ENCODE measurements around the gene FRMPD4. TPM values are rescaled to one million over a fixed set of nuclear protein-coding genes. Genes with fewer than 3 reads are reported as not detected.

FRMPD4 gene
- total and polyA plus RNA-seq, 2 donors (not counting 1 experiment from before 2014, with no cell fraction given): 0.50 to 1.5 TPM

- no peak overlapping the region for H3K4me2 ChIP-seq (ENCODE audit: extremely low read depth, insufficient read depth, low read length)
- H3K9me3 ChIP-seq (ENCODE audit: control insufficient read depth, insufficient read depth, low read depth, low read length): no peaks in the 10 kb centered on the region
- no peak overlapping the region for H3K27ac ChIP-seq (ENCODE audit: insufficient read depth, low read length)
- TF ChIP-seq, protein P1, sequence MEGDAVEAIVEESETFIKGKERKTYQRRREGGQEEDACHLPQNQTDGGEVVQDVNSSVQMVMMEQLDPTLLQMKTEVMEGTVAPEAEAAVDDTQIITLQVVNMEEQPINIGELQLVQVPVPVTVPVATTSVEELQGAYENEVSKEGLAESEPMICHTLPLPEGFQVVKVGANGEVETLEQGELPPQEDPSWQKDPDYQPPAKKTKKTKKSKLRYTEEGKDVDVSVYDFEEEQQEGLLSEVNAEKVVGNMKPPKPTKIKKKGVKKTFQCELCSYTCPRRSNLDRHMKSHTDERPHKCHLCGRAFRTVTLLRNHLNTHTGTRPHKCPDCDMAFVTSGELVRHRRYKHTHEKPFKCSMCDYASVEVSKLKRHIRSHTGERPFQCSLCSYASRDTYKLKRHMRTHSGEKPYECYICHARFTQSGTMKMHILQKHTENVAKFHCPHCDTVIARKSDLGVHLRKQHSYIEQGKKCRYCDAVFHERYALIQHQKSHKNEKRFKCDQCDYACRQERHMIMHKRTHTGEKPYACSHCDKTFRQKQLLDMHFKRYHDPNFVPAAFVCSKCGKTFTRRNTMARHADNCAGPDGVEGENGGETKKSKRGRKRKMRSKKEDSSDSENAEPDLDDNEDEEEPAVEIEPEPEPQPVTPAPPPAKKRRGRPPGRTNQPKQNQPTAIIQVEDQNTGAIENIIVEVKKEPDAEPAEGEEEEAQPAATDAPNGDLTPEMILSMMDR (conservative IDR thresholded peaks at IDR 0.05 in 1 of 2, IDR thresholded peaks at IDR 0.05 in 1 of 2; ENCODE audit: low read depth in 1 of 2, low read length in 2 of 2): no peak
- H4K20me1 ChIP-seq (ENCODE audit: control insufficient read depth, extremely low read depth, insufficient read depth, low read length): no peaks in the 10 kb centered on the region
- H3K36me3 ChIP-seq (ENCODE audit: control insufficient read depth, insufficient read depth, low read length): no peaks in the 10 kb centered on the region
- no peak for DNase-seq (ENCODE audit: low read depth in 2 of 2)
- no peak overlapping the region for H2AFZ ChIP-seq (ENCODE audit: low read length)
- no peaks in the 10 kb centered on the region for H3K27me3 ChIP-seq (ENCODE audit: control insufficient read depth, insufficient read depth, low read length)
- H3K79me2 ChIP-seq (ENCODE audit: control insufficient read depth, insufficient read depth, low read length): no peaks in the 10 kb centered on the region
- H3K9ac ChIP-seq (ENCODE audit: insufficient read depth, low read length): no peak overlapping the region
- H3K4me3 ChIP-seq (replicated peaks in 1 of 4; ENCODE audit: control extremely low read depth in 1 of 4, insufficient read depth in 1 of 4, low read depth in 3 of 4, low read length in 4 of 4): no peak overlapping the region
- H3K4me1 ChIP-seq (ENCODE audit: control insufficient read depth, extremely low read depth, insufficient read depth, low read length): no peaks in the 10 kb centered on the region
Observed at GRCh38 chrX:12229986-12230385, 91.7 kb downstream of the FRMPD4 start.

DNA sequence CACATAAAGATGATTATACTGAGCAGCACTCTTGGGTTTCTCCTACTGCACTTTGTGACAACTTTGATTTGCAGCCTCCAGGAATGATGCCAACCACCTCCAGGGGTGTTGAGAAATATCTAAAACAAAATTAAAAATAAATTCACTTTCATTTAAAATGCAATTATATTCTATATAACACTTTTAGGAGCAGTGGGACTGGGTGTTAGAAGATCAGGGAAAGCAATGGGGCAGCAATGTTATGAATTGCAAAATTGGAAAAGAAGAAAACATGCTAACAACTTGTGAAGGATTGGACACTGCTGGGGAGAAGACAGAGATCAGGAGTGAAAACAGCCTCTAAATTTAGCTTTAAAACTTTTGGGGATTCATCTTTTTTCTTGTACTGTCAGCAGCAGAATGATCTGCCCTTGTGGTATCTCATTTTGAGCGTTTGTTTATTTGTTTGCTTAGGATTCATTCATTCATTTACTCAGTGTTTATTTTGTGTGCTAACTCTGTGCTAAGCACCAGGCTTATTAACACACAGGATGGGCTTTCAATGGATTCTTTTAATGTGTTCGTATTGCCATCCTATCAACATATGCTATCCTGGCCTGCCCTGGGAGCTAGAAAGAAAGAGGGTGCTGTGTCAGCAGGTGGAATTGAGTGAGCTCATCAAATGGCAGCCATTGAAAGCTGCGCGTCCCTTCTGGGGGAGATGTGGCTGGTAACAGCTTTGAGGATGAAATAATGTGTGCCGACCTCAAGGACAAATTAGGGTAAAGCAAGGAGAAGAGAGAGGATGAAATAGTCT is 96.5 kb downstream of the FRMPD4 start:
- Histone ChIP-seq H3K4me2 (ENCODE audit: extremely low read depth, insufficient read depth, low read length) (no peak overlapping the region), H3K9me3 (ENCODE audit: control insufficient read depth, insufficient read depth, low read depth, low read length) (no peaks in the 10 kb centered on the region), H3K27me3 (ENCODE audit: control insufficient read depth, insufficient read depth, low read length) (no peaks in the 10 kb centered on the region), H3K9ac (ENCODE audit: insufficient read depth, low read length) (no peak overlapping the region), H3K27ac (ENCODE audit: insufficient read depth, low read length) (no peak overlapping the region), H3K79me2 (ENCODE audit: control insufficient read depth, insufficient read depth, low read length) (no peaks in the 10 kb centered on the region), H4K20me1 (ENCODE audit: control insufficient read depth, extremely low read depth, insufficient read depth, low read length) (no peaks in the 10 kb centered on the region), H2AFZ (ENCODE audit: low read length) (no peak overlapping the region), H3K36me3 (ENCODE audit: control insufficient read depth, insufficient read depth, low read length) (no peaks in the 10 kb centered on the region), H3K4me3 (replicated peaks in 1 of 4; ENCODE audit: control extremely low read depth in 1 of 4, insufficient read depth in 1 of 4, low read depth in 3 of 4, low read length in 4 of 4) (no peak overlapping the region), H3K4me1 (ENCODE audit: control insufficient read depth, extremely low read depth, insufficient read depth, low read length) (no peaks in the 10 kb centered on the region)
- DNase-seq (ENCODE audit: low read depth in 2 of 2): no peak
- TF ChIP-seq, protein P1 (conservative IDR thresholded peaks at IDR 0.05 in 1 of 2, IDR thresholded peaks at IDR 0.05 in 1 of 2; ENCODE audit: low read depth in 1 of 2, low read length in 2 of 2): no peak
- no peak for TF ChIP-seq EZH2 (IDR thresholded peaks at IDR 0.05; ENCODE audit: low read length, missing control alignments)

DNA sequence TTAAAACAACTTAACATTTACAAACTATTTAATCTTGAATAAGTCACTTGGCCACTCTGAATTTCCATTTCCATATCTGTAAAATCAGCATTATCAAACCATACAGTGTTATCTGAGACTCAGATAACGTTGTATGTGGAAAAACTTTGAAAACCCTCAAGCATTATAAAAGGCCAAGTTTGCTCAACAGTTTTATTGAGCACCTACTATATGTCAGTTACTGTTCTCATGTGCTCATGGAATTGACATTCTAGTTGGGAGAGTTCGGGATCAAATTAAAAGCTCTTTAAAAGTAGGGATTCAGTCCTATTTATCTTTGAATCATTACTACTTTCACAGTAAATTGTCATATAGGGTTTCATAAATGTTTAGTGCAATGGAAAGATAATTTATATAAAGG is 97.9 kb downstream of the FRMPD4 start:
- H3K9me3 ChIP-seq (ENCODE audit: control insufficient read depth, insufficient read depth, low read depth, low read length): no peaks in the 10 kb centered on the region
- no peaks in the 10 kb centered on the region for H3K27me3 ChIP-seq (ENCODE audit: control insufficient read depth, insufficient read depth, low read length)

More for the DNA sequence above, 97.9 kb downstream of the FRMPD4 start:
- TF ChIP-seq EZH2 (IDR thresholded peaks at IDR 0.05; ENCODE audit: low read length, missing control alignments): no peak
- TF ChIP-seq, protein P1 (conservative IDR thresholded peaks at IDR 0.05 in 1 of 2, IDR thresholded peaks at IDR 0.05 in 1 of 2; ENCODE audit: low read depth in 1 of 2, low read length in 2 of 2): no peak
- Histone ChIP-seq H3K4me1 (ENCODE audit: control insufficient read depth, extremely low read depth, insufficient read depth, low read length) (no peaks in the 10 kb centered on the region), H3K27ac (ENCODE audit: insufficient read depth, low read length) (no peak overlapping the region), H3K4me2 (ENCODE audit: extremely low read depth, insufficient read depth, low read length) (no peak overlapping the region), H3K9ac (ENCODE audit: insufficient read depth, low read length) (no peak overlapping the region), H2AFZ (ENCODE audit: low read length) (no peak overlapping the region), H4K20me1 (ENCODE audit: control insufficient read depth, extremely low read depth, insufficient read depth, low read length) (no peaks in the 10 kb centered on the region), H3K4me3 (replicated peaks in 1 of 4; ENCODE audit: control extremely low read depth in 1 of 4, insufficient read depth in 1 of 4, low read depth in 3 of 4, low read length in 4 of 4) (no peak overlapping the region), H3K36me3 (ENCODE audit: control insufficient read depth, insufficient read depth, low read length) (no peaks in the 10 kb centered on the region), H3K79me2 (ENCODE audit: control insufficient read depth, insufficient read depth, low read length) (no peaks in the 10 kb centered on the region)
- DNase-seq (ENCODE audit: low read depth in 2 of 2): no peak
